Activated naive CD4-positive, alpha-beta T cell treated with anti-CD3 and anti-CD28 coated beads, Interleukin-2, amount 10 ng/mL, durations not matched to agents 7 days and 5 days (primary cell): ENCODE results near the gene RILPL1.
"Not testable (repeated sequence)": the region's sequence is repeated elsewhere in the genome, so short reads cannot be mapped to it uniquely, and the experiment has no call there.

Source experiments
- CTCF ChIA-PET: fragments of 350-600 bp; sonication (Branson Sonifier 250); formaldehyde crosslinking; loops from one replicate; lab custom pipeline; 2021; ENCODE audit warnings: antibody characterized with exemption; lab: Charles Lee
- DNase-seq: peaks from one replicate; pipeline ENCODE4 v3.0.0-alpha.2; 2020
- H3K27ac Mint-ChIP-seq: one replicate; pipeline ENCODE4 v1.8.0; 2021; ENCODE audit warnings: mild to moderate bottlenecking, moderate library complexity, mixed read lengths
- H3K27me3 Mint-ChIP-seq: one replicate; pipeline ENCODE4 v1.8.0; 2021; ENCODE audit warnings: mild to moderate bottlenecking, mixed read lengths
- H3K36me3 Mint-ChIP-seq: one replicate; pipeline ENCODE4 v1.8.0; 2021; ENCODE audit warnings: mixed read lengths
- H3K4me1 Mint-ChIP-seq: one replicate; pipeline ENCODE4 v1.8.0; 2021; ENCODE audit warnings: mixed read lengths
- H3K4me3 Mint-ChIP-seq: one replicate; pipeline ENCODE4 v1.8.0; 2021; ENCODE audit warnings: mild to moderate bottlenecking, moderate library complexity, mixed read lengths
- H3K9me3 Mint-ChIP-seq: one replicate; pipeline ENCODE4 v1.8.0; 2021; ENCODE audit warnings: mixed read lengths

Gene RILPL1

GRCh38 chr12:123494124-123494851, 39.2 kb downstream of the RILPL1 start:
- no peaks in the 10 kb centered on the region for H3K36me3 Mint-ChIP-seq
- peaks cover 11% of the 10 kb centered on the region for H3K27me3 Mint-ChIP-seq
- DNase-seq, result no peak
- no peak overlapping the region for H3K4me3 Mint-ChIP-seq
- no peaks in the 10 kb centered on the region for H3K4me1 Mint-ChIP-seq
- H3K9me3 Mint-ChIP-seq, result no peaks in the 10 kb centered on the region
- no peak overlapping the region for H3K27ac Mint-ChIP-seq
- CTCF ChIA-PET, result no interaction called here

DNA sequence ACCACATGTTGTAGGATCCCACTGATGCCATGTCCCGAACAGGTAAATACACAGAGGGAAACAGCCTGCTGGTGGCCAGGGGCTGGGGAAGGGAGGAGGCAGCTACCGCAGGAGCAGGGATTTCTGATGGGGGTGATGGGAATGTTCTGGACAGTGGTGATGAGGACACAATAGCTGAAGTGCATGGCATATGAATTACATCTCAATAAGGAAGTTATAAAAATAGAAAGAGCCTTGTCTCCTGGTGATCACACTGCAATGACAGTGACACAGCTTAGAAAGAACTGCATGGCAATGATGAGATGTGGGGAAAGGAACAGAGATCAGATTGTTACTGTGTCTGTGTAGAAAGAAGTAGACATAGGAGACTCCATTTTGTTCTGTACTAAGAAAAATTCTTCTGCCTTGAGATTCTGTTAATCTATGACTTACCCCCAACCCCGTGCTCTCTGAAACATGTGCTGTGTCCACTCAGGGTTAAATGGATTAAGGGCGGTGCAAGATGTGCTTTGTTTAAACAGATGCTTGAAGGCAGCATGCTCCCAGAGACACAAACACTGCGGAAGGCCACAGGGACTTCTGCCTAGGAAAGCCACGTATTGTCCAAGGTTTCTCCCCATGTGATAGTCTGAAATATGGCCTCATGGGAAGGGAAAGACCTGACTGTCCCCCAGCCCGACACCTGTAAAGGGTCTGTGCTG, 41.0 kb downstream of the RILPL1 start:
- H3K4me3 Mint-ChIP-seq, CTCF ChIA-PET, DNase-seq, H3K9me3 Mint-ChIP-seq, H3K27ac Mint-ChIP-seq, H3K4me1 Mint-ChIP-seq, H3K36me3 Mint-ChIP-seq: not testable (repeated sequence)
- peaks cover 17% of the 10 kb centered on the region for H3K27me3 Mint-ChIP-seq

DNA sequence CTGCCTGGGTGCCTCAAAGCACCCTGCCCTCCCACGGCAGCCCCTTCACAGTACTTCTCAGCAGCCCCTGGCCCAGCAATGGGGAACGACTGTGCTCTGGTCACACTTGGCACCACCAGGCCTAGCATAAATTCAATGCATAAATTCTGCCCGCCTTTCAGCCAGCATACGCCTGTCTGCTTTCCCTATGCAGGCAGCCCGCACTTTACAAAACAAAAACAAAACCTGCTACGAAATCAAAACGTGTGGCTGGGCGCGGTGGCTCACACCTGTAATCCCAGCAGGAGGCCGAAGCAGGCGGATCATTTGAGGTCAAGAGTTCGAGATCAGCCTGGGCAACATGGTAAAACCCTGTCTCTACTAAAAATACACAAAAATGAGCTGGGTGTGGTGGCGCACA, 42.0 kb downstream of the RILPL1 start:
- DNase-seq, result no peak
- H3K4me3 Mint-ChIP-seq, result no peak overlapping the region
- H3K36me3 Mint-ChIP-seq, result no peaks in the 10 kb centered on the region
- H3K4me1 Mint-ChIP-seq, result no peaks in the 10 kb centered on the region
- H3K27me3 Mint-ChIP-seq, result peaks cover 17% of the 10 kb centered on the region
- CTCF ChIA-PET, result no interaction called here
- no peak overlapping the region for H3K27ac Mint-ChIP-seq
- H3K9me3 Mint-ChIP-seq, result no peaks in the 10 kb centered on the region

DNA sequence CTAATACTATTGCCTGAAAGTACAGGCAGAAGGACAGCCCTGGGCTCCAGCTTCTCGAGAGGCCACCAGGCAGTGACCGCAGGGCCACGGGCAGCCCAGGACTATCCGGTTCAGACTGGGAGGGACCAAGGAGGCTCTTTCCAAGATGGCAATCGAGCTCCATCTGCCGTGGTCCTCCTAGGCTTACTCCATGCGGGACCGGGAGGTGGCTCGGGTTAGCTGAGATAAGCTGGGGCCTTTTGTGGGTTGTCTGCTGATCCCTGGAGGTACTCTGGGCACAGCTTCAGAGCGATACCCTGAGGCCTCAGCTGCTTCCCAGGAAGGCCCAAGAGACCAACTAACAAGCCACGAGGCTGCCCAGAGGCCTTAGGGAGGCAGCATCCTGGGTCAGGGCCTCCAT, 42.5 kb downstream of the RILPL1 start:
- no peak overlapping the region for H3K27ac Mint-ChIP-seq
- H3K9me3 Mint-ChIP-seq, result no peaks in the 10 kb centered on the region
- CTCF ChIA-PET, result no interaction called here
- H3K27me3 Mint-ChIP-seq, result peaks cover 17% of the 10 kb centered on the region
- no peak for DNase-seq
- peaks cover 2% of the 10 kb centered on the region for H3K4me1 Mint-ChIP-seq
- H3K4me3 Mint-ChIP-seq, result no peak overlapping the region
- H3K36me3 Mint-ChIP-seq, result no peaks in the 10 kb centered on the region

- peaks cover 17% of the 10 kb centered on the region for H3K27me3 Mint-ChIP-seq
- CTCF ChIA-PET, result no interaction called here
Measured at GRCh38 chr12:123490089-123490488, 43.4 kb downstream of the RILPL1 start.

GRCh38 chr12:123489580-123489979, 43.9 kb downstream of the RILPL1 start:
- Mint-ChIP-seq H3K36me3 (no peaks in the 10 kb centered on the region), H3K27ac (no peak overlapping the region), H3K4me3 (no peak overlapping the region), H3K27me3 (peaks cover 17% of the 10 kb centered on the region), H3K9me3 (no peaks in the 10 kb centered on the region), H3K4me1 (peaks cover 8% of the 10 kb centered on the region)
- CTCF ChIA-PET, result no interaction called here
- no peak for DNase-seq

More at GRCh38 chr12:123490089-123490488, 43.4 kb downstream of the RILPL1 start:
- Mint-ChIP-seq H3K9me3 (no peaks in the 10 kb centered on the region), H3K36me3 (no peaks in the 10 kb centered on the region), H3K4me1 (peaks cover 3% of the 10 kb centered on the region), H3K4me3 (no peak overlapping the region), H3K27ac (no peak overlapping the region)
- DNase-seq, result no peak

DNA sequence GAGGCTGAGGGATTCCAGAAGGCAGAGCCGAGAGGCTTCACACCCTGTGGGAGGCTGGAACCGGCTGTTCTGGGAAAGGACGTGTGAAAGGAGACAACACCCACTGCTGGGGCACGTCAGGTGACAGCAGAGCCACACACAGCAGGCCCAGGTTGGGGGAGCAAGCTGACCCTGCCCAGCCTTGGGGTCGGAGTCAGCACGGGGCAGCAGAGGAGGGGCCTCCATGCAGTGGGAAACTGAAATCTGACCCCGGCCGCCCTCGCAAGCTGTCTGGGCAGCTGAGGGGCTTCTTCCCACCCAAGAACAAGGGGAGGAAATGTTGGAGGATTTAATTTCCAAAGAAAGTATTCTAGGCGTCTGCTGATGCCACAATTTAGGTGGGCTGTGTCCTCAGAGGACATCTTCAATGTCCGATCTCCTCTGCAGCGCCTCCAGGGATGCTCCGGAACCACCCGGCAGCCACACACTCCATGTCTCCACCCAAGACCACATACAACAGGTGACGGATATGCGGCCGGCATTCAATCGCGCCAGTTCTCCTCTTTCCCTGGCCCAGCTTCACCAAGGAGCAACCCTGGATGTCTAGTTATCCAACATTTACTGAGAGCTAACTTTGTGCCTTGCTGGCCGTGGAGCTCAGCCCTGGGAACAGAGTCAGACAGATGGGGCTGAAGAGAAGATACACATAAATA, 44.8 kb downstream of the RILPL1 start:
- no peak for DNase-seq
- CTCF ChIA-PET, result no interaction called here
- Mint-ChIP-seq H3K4me3 (no peak overlapping the region), H3K36me3 (no peaks in the 10 kb centered on the region), H3K27me3 (peaks cover 14% of the 10 kb centered on the region), H3K27ac (no peak overlapping the region), H3K4me1 (peaks cover 17% of the 10 kb centered on the region), H3K9me3 (no peaks in the 10 kb centered on the region)

DNA sequence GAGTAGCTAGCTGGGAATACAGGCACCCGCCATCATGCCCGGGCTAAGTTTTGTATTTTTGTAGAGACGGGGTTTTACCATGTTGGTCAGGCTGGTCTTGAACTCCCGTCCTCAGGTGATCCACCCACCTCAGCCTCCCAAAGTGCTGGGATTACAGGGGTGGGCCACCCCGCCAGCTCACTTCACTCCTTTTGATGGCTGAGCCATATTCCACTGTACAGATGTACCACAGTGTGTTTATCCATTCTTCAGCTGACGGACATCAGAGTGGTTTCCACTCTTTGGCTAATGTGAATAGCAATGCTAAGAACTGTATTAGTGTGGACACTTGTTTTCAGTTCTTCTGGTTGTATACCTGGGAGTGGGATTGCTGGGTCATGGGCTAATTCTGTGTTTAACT, 46.1 kb downstream of the RILPL1 start:
- Mint-ChIP-seq H3K4me3 (no peak overlapping the region), H3K27me3 (peaks cover 15% of the 10 kb centered on the region), H3K27ac (no peak overlapping the region), H3K9me3 (no peaks in the 10 kb centered on the region), H3K36me3 (no peaks in the 10 kb centered on the region), H3K4me1 (peaks cover 24% of the 10 kb centered on the region)
- CTCF ChIA-PET, result no interaction called here
- DNase-seq, result no peak

DNA sequence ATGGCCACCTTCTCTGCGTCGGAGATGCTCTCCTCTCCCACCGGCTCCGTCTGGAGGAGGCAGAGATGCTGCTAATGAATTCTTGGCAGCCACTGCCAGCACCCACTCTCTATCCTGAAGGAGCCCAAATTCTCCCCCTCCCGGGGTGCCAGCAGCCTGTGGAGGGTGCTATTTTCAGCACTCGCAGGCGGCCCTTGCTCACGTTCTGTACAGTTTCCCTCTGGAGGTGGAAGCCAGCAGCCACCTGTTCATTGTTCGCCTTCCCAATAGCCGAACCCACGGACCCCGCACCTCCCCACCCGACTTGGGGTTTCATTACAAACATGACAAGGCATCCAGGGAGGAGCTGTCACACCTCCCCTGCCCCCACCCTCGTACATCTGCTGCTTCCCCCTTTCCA, 47.8 kb downstream of the RILPL1 start:
- no peak for DNase-seq
- H3K4me3 Mint-ChIP-seq, result no peak overlapping the region
- peaks cover 24% of the 10 kb centered on the region for H3K4me1 Mint-ChIP-seq
- no peak overlapping the region for H3K27ac Mint-ChIP-seq
- no peaks in the 10 kb centered on the region for H3K36me3 Mint-ChIP-seq
- no peaks in the 10 kb centered on the region for H3K9me3 Mint-ChIP-seq
- CTCF ChIA-PET, result no interaction called here
- H3K27me3 Mint-ChIP-seq, result peaks cover 15% of the 10 kb centered on the region

DNA sequence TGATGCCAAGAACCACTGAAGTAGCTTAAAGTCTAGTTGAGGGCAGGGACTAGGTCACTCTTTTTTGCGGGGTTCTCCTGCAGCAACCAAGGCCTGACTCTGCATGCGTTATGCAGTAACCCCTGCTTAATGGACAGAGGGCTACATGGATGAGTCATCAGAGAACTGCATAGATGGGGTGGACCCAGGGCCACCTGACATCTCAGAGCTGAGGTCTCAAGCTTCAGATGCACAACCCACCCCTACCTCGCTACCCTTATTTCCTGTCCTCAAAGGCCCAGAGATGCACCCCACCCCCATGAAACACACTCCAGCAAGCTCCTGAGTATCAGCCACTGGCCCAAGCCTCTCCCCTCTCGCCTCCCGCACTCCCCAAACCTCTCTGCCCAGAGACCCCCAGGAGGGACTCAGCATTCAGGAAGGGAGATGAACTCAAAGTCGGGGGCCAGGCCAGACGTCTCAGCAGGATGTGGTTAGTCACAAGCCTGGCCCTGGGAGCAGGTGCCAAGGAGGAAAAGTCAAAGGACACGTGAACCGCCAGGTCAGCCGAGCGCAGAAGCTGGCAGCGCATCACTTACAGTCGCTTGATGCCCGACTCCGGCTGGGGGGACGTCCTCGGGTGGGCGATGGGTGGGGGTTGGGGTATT, 49.8 kb downstream of the RILPL1 start:
- H3K4me3 Mint-ChIP-seq, result no peak overlapping the region
- H3K4me1 Mint-ChIP-seq, result peaks cover 36% of the 10 kb centered on the region
- H3K9me3 Mint-ChIP-seq, result no peaks in the 10 kb centered on the region
- peak; percentile 27 for DNase-seq
- CTCF ChIA-PET, result interaction anchor here (1.0 kb wide), 1 partner anchor 98 kb away, joined by 3 read pairs; no protein-coding TSS in a partner anchor
- no peaks in the 10 kb centered on the region for H3K36me3 Mint-ChIP-seq
- H3K27me3 Mint-ChIP-seq, result peaks cover 11% of the 10 kb centered on the region
- H3K27ac Mint-ChIP-seq, result no peak overlapping the region

DNA sequence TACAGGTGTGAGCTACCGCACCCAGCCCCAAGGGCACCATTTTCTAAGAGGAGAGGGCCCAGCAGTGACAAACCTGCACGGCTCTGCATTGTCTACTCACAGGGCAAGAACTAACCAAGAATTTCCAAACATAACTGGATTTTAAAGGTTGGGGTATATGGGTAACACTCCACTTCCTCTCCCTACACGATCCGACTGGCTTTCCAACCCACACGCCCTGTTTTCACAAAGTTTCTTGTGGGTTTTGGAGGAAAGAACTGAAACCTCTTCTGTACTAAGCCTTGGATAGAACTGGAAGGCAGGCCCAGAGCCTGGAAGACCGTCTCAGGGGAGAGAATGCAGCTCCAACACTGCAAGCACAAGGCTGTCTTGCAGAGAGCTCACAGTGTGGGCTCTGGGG, 50.6 kb downstream of the RILPL1 start:
- H3K9me3 Mint-ChIP-seq, result no peaks in the 10 kb centered on the region
- H3K4me1 Mint-ChIP-seq, result peaks cover 36% of the 10 kb centered on the region
- peaks cover 5% of the 10 kb centered on the region for H3K27me3 Mint-ChIP-seq
- H3K36me3 Mint-ChIP-seq, result no peaks in the 10 kb centered on the region
- no peak overlapping the region for H3K27ac Mint-ChIP-seq
- DNase-seq, result no peak
- H3K4me3 Mint-ChIP-seq, result no peak overlapping the region
- CTCF ChIA-PET, result interaction anchor here (1.0 kb wide), 1 partner anchor 99 kb away, joined by 3 read pairs; no protein-coding TSS in a partner anchor

GRCh38 chr12:123481251-123481650, 52.3 kb downstream of the RILPL1 start:
- H3K27ac Mint-ChIP-seq, H3K36me3 Mint-ChIP-seq, H3K9me3 Mint-ChIP-seq, H3K27me3 Mint-ChIP-seq, DNase-seq, H3K4me3 Mint-ChIP-seq, CTCF ChIA-PET: not testable (repeated sequence)
- peaks cover 40% of the 10 kb centered on the region for H3K4me1 Mint-ChIP-seq

DNA sequence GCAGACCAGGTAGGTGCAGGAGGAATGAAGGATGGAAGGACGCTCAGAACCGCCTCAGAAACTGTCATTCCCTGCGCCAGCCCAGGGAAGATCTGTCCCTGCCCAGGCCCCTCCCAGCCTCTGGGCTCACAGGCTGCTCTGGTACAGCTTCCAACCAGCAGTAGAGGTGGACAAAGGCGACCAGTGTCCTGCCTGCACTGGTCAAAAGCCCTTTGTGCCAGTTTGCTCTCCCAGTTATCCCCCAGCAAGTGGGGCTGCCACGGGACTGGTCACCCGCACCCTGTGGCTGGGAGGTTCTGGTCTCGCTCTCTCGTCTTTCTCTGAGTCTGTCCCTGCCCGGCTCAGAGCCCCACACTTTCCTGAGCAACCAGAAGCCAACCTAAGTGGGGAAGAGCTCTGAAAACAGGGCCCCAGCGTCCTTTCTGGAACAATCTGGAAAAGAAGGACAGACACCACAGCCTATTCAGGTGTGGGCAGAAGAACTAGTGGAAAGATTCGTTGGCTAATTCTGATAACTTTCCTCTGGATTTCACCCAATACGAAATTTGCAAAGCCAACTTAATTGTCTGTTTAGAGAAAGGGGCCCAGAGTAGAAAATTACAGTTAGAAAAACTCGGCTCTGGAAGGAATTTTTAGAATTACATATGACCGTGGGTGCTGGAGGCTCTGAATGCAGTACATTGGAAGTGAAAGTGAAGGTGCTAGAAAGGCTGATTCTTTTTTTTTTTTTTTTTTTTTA, 53.9 kb downstream of the RILPL1 start:
- H3K27me3 Mint-ChIP-seq, result peaks cover 5% of the 10 kb centered on the region
- no peak for DNase-seq
- CTCF ChIA-PET, result interaction anchor here (0.7 kb wide), 1 partner anchor 48 kb away, joined by 3 read pairs; no protein-coding TSS in a partner anchor
- no peak overlapping the region for H3K4me3 Mint-ChIP-seq
- peaks cover 8% of the 10 kb centered on the region for H3K36me3 Mint-ChIP-seq
- H3K27ac Mint-ChIP-seq, result no peak overlapping the region
- no peaks in the 10 kb centered on the region for H3K9me3 Mint-ChIP-seq
- peaks cover 43% of the 10 kb centered on the region for H3K4me1 Mint-ChIP-seq

GRCh38 chr12:123478762-123479161, 54.8 kb downstream of the RILPL1 start:
- Mint-ChIP-seq H3K27ac (no peak overlapping the region), H3K4me3 (no peak overlapping the region), H3K36me3 (peaks cover 8% of the 10 kb centered on the region), H3K27me3 (peaks cover 2% of the 10 kb centered on the region), H3K9me3 (no peaks in the 10 kb centered on the region), H3K4me1 (peaks cover 41% of the 10 kb centered on the region)
- CTCF ChIA-PET, result no interaction called here
- no peak for DNase-seq
